ENCODE results near the gene ATP5MC2. TPM values are rescaled to one million over a fixed set of nuclear protein-coding genes. Genes with fewer than 3 reads are reported as not detected.

The ATP5MC2 gene
- total RNA-seq, 1 donor from 2014 or later: 330 TPM

GRCh38 chr12:53659571-53659981 lies 16.3 kb downstream of the ATP5MC2 start:
- intact Hi-C loops (cut with micrococcal nuclease): no loop called here
- no peaks in the 10 kb centered on the region for H3K9me3 Mint-ChIP-seq
- ChIA-PET CTCF (no interaction called here), POLR2A (no interaction called here)
- H3K27me3 Mint-ChIP-seq: no peaks in the 10 kb centered on the region
- no peaks in the 10 kb centered on the region for H3K4me1 Mint-ChIP-seq
- no peak overlapping the region for H3K4me3 Mint-ChIP-seq
- H3K27ac Mint-ChIP-seq: no peak overlapping the region
- no peak for ATAC-seq (ENCODE audit: low read depth)
- TF ChIP-seq CTCF (IDR thresholded peaks at IDR 0.05): no peak
- peaks cover 28% of the 10 kb centered on the region for H3K36me3 Mint-ChIP-seq (ENCODE audit: low read depth)
- no peak for DNase-seq

GRCh38 chr12:53659011-53659551 lies 16.8 kb downstream of the ATP5MC2 start:
- POLR2A ChIA-PET: interaction anchor here (0.7 kb wide), 2 partner anchors 45 to 92 kb away, joined by 4 read pairs; partner anchors contain the start of gene CISTR
- no peaks in the 10 kb centered on the region for H3K9me3 Mint-ChIP-seq
- intact Hi-C loops (cut with micrococcal nuclease): no loop called here
- ATAC-seq (ENCODE audit: low read depth) (no peak), DNase-seq (no peak)
- CTCF ChIA-PET: interaction anchor here (0.7 kb wide), 1 partner anchor 337 kb away, joined by 3 read pairs; no protein-coding TSS in a partner anchor
- peaks cover 24% of the 10 kb centered on the region for H3K36me3 Mint-ChIP-seq (ENCODE audit: low read depth)
- no peak overlapping the region for H3K4me3 Mint-ChIP-seq
- TF ChIP-seq CTCF (IDR thresholded peaks at IDR 0.05): no peak
- no peaks in the 10 kb centered on the region for H3K27me3 Mint-ChIP-seq
- H3K27ac Mint-ChIP-seq: no peak overlapping the region
- H3K4me1 Mint-ChIP-seq: no peaks in the 10 kb centered on the region

- Mint-ChIP-seq H3K4me1 (no peaks in the 10 kb centered on the region), H3K9me3 (no peaks in the 10 kb centered on the region), H3K27me3 (no peaks in the 10 kb centered on the region), H3K4me3 (no peak overlapping the region), H3K27ac (no peak overlapping the region), H3K36me3 (ENCODE audit: low read depth) (peaks cover 8% of the 10 kb centered on the region)
- DNase-seq: no peak
- no peak for TF ChIP-seq CTCF (IDR thresholded peaks at IDR 0.05)
- ChIA-PET POLR2A (no interaction called here), CTCF (no interaction called here)
- intact Hi-C loops (cut with micrococcal nuclease): no loop called here
- no peak for ATAC-seq (ENCODE audit: low read depth)
These were observed 18.8 kb downstream of the ATP5MC2 start for GRCh38 chr12:53657041-53657440.

GRCh38 chr12:53653595-53653994 lies 22.3 kb downstream of the ATP5MC2 start:
- DNase-seq (no peak), ATAC-seq (ENCODE audit: low read depth) (no peak)
- TF ChIP-seq CTCF (IDR thresholded peaks at IDR 0.05): no peak
- Mint-ChIP-seq H3K9me3 (no peaks in the 10 kb centered on the region), H3K4me1 (no peaks in the 10 kb centered on the region), H3K4me3 (no peak overlapping the region), H3K27ac (no peak overlapping the region), H3K36me3 (ENCODE audit: low read depth) (no peaks in the 10 kb centered on the region), H3K27me3 (no peaks in the 10 kb centered on the region)
- CTCF ChIA-PET: no interaction called here
- intact Hi-C loops (cut with micrococcal nuclease): no loop called here
- POLR2A ChIA-PET: no interaction called here

- ChIA-PET CTCF (no interaction called here), POLR2A (interaction anchor here (0.7 kb wide), 2 partner anchors 54 to 61 kb away, joined by 3 to 4 read pairs; no protein-coding TSS in a partner anchor)
- H3K4me3 Mint-ChIP-seq: no peak overlapping the region
- H3K9me3 Mint-ChIP-seq: no peaks in the 10 kb centered on the region
- no peaks in the 10 kb centered on the region for H3K4me1 Mint-ChIP-seq
- no peaks in the 10 kb centered on the region for H3K27me3 Mint-ChIP-seq
- intact Hi-C loops (cut with micrococcal nuclease): no loop called here
- no peak overlapping the region for H3K27ac Mint-ChIP-seq
- ATAC-seq (ENCODE audit: low read depth): no peak
- no peaks in the 10 kb centered on the region for H3K36me3 Mint-ChIP-seq (ENCODE audit: low read depth)
- DNase-seq: no peak
- TF ChIP-seq CTCF (IDR thresholded peaks at IDR 0.05): no peak
These were observed 23.5 kb downstream of the ATP5MC2 start for GRCh38 chr12:53652366-53652765.

Measured in activated B cell treated with CpG ODN at 0.5 μM for 24 hours (primary cell).